IMR-90 (cell line): ENCODE measurements around the gene GAS7. TPM values are rescaled to one million over a fixed set of nuclear protein-coding genes. Genes with fewer than 3 reads are reported as not detected.

Experiments used
- ATAC-seq: fragments of 200-7000 bp; cut with Tn5 transposase; 2 replicates; pipeline ENCODE4 v1.9.1; 2020; ENCODE audit warnings: low read depth, mild to moderate bottlenecking, moderate library complexity
- BruUV-seq: library from RNA; stranded (reverse); fragments of 400-500 nt; replicated peaks from 2 replicates; lab custom pipeline; 2021; lab: Mats Ljungman, UMichigan
- CTCF ChIA-PET: fragments of 300-600 bp; formaldehyde crosslinking; extraction: SDS; loops from one replicate; lab custom pipeline; 2021; ENCODE audit warnings: antibody characterized with exemption; lab: Yijun Ruan, JAX
- POLR2A ChIA-PET: fragments of 300-600 bp; sonication (Branson Sonifier 250); formaldehyde crosslinking; loops from one replicate; lab custom pipeline; 2022; ENCODE audit warnings: antibody characterized with exemption; ENCODE audit not compliant: unreplicated experiment; lab: Charles Lee
- DNase-seq: peaks from one replicate; pipeline ENCODE4 v3.0.0; 2013
- H2AFZ ChIP-seq: replicated peaks from 2 replicates; pipeline ENCODE3; 2013; ENCODE audit warnings: low read length, mild to moderate bottlenecking; ENCODE audit not compliant: poor library complexity
- H2AK5ac ChIP-seq: 2 replicates; pipeline ENCODE4 v1.6.1; 2013; ENCODE audit warnings: low read depth, low read length, inconsistent platforms
- H2AK9ac ChIP-seq: replicated peaks from 2 replicates; pipeline ENCODE3; 2013; ENCODE audit warnings: mild to moderate bottlenecking, low read depth, low read length, moderate library complexity; ENCODE audit not compliant: poor library complexity
- H2BK120ac ChIP-seq: 2 replicates; pipeline ENCODE4 v1.6.1; 2013; ENCODE audit warnings: low read depth, low read length, inconsistent platforms
- H2BK15ac ChIP-seq: 3 replicates; pipeline ENCODE4 v1.6.1; 2013; ENCODE audit warnings: low read depth, low read length, inconsistent platforms
- H2BK20ac ChIP-seq: 2 replicates; pipeline ENCODE4 v1.6.1; 2013; ENCODE audit warnings: low read depth, mild to moderate bottlenecking, inconsistent platforms, low read length, moderate library complexity
- H2BK5ac ChIP-seq: 2 replicates; pipeline ENCODE4 v1.6.1; 2013; ENCODE audit warnings: mild to moderate bottlenecking, low read depth, low read length, inconsistent platforms; ENCODE audit not compliant: poor library complexity, severe bottlenecking
- H3K14ac ChIP-seq: replicated peaks from 2 replicates; pipeline ENCODE4 v1.6.1; 2013; ENCODE audit warnings: low read depth, low read length, inconsistent platforms
- H3K18ac ChIP-seq: 2 replicates; pipeline ENCODE4 v1.6.1; 2013; ENCODE audit warnings: low read depth, low read length, control low read depth
- H3K23ac ChIP-seq: 2 replicates; pipeline ENCODE4 v1.6.1; 2013; ENCODE audit warnings: low read depth, low read length, inconsistent platforms
- H3K27ac ChIP-seq: 2 replicates; pipeline ENCODE4 v1.5.1; 2013; ENCODE audit warnings: mild to moderate bottlenecking, control low read depth, low read length; ENCODE audit not compliant: insufficient read depth
- H3K27me3 ChIP-seq: 2 replicates; pipeline ENCODE4 v1.6.1; 2013; ENCODE audit warnings: low read length; ENCODE audit not compliant: control insufficient read depth, insufficient read depth
- H3K36me3 ChIP-seq: 2 replicates; pipeline ENCODE4 v1.6.1; 2013; ENCODE audit warnings: low read length, mixed read lengths; ENCODE audit not compliant: control insufficient read depth, insufficient read depth
- H3K4ac ChIP-seq: 2 replicates; pipeline ENCODE4 v1.6.1; 2013; ENCODE audit warnings: low read depth, low read length, inconsistent platforms
- H3K4me1 ChIP-seq: 2 replicates; pipeline ENCODE4 v1.6.1; 2013; ENCODE audit warnings: low read length, mixed read lengths; ENCODE audit not compliant: control insufficient read depth, insufficient read depth
- H3K4me2 ChIP-seq: 2 replicates; pipeline ENCODE4 v1.6.1; 2013; ENCODE audit warnings: low read depth, mild to moderate bottlenecking, control low read depth, low read length, moderate library complexity
- H3K4me3 ChIP-seq: 2 replicates; pipeline ENCODE4 v1.5.1; 2013; ENCODE audit warnings: low read depth, mild to moderate bottlenecking, control low read depth, low read length, moderate library complexity; ENCODE audit not compliant: insufficient read depth
- H3K56ac ChIP-seq: 2 replicates; pipeline ENCODE4 v1.6.1; 2013; ENCODE audit warnings: low read length, inconsistent platforms; ENCODE audit not compliant: insufficient read depth; ENCODE audit errors: extremely low read depth
- H3K79me1 ChIP-seq, 2 experiments: 2 replicates each; pipeline ENCODE4 v1.6.1; 2013; ENCODE audit warnings: low read length in 2 of 2, inconsistent platforms in 1 of 2, low read depth in 1 of 2
- H3K9ac ChIP-seq: 2 replicates; pipeline ENCODE4 v1.6.1; 2013; ENCODE audit warnings: low read depth, low read length, control low read depth
- H3K9me1 ChIP-seq: 2 replicates; pipeline ENCODE4 v1.6.1; 2013; ENCODE audit warnings: low read length, inconsistent platforms; ENCODE audit not compliant: insufficient read depth
- H3K9me3 ChIP-seq: 2 replicates; pipeline ENCODE4 v1.6.1; 2013; ENCODE audit warnings: low read length; ENCODE audit not compliant: control insufficient read depth, insufficient read depth
- H4K20me1 ChIP-seq: 2 replicates; pipeline ENCODE4 v1.6.1; 2013; ENCODE audit warnings: low read length, inconsistent platforms; ENCODE audit not compliant: insufficient read depth
- H4K5ac ChIP-seq: 2 replicates; pipeline ENCODE4 v1.6.1; 2013; ENCODE audit warnings: mild to moderate bottlenecking, low read depth, low read length, control low read depth
- H4K8ac ChIP-seq, 2 experiments: 2 replicates each; pipeline ENCODE4 v1.6.1; 2013; ENCODE audit warnings: low read depth in 2 of 2, low read length in 2 of 2, control low read depth in 1 of 2, inconsistent platforms in 1 of 2
- H4K91ac ChIP-seq: 2 replicates; pipeline ENCODE4 v1.6.1; 2013; ENCODE audit warnings: low read depth, low read length, inconsistent platforms; ENCODE audit not compliant: insufficient read depth
- BHLHE40 ChIP-seq: fragments of 150-350 bp; IDR thresholded peaks from 2 replicates; pipeline ENCODE4 v1.6.1; 2016; ENCODE audit warnings: mild to moderate bottlenecking, low read depth, low read length
- NFE2L2 ChIP-seq: fragments of 150-350 bp; IDR thresholded peaks from 2 replicates; pipeline ENCODE4 v1.6.1; 2016; ENCODE audit warnings: low read depth, mild to moderate bottlenecking, low read length
- RCOR1 ChIP-seq: IDR thresholded peaks from 2 replicates; pipeline ENCODE4 v1.6.1; 2012; ENCODE audit warnings: mild to moderate bottlenecking, low read length, improper control_type of control experiment; ENCODE audit not compliant: insufficient replicate concordance
- WGBS, 2 experiments: methylation state at CpG; one replicate each; pipeline versions ENCODE4 v1.1.5 to v1.1.7; 2013; ENCODE audit warnings: missing lambda C conversion rate in 2 of 2; ENCODE audit not compliant: insufficient read length in 1 of 2; ENCODE audit errors: extremely low coverage in 2 of 2; 5-methylcytosine and 5-hydroxymethylcytosine counted together
- dilution Hi-C: fragments of 300-500 bp; cut with HindIII; formaldehyde crosslinking; loops from one replicate; pipeline ENCODE4 v1.14.3; 2018; ENCODE audit warnings: low sequenced_read_pairs; ENCODE audit not compliant: unreplicated experiment
- in situ Hi-C: fragments of 300-500 bp; cut with MboI; formaldehyde crosslinking; loops from 3 replicates; pipeline ENCODE4 v1.14.3; 2019; ENCODE audit warnings: low sequenced_read_pairs, inconsistent platforms, mixed read lengths
- intact Hi-C: fragments of 100-400 bp; cut with micrococcal nuclease; formaldehyde crosslinking; loops from 2 replicates; pipeline ENCODE4 v1.10.0; 2022
- polyA plus RNA-seq, 3 experiments: library from polyadenylated mRNA; depleted of rRNA; stranded (reverse); fragments of >200 nt; gene quantifications; 2 replicates each; pipeline ENCODE4 v1.2.3, GENCODE V29; 2012; ENCODE audit warnings: low replicate concordance in 1 of 3
- total RNA-seq: library from RNA; depleted of rRNA; stranded (reverse); fragments of >200 nt; gene quantifications from 2 replicates; pipeline ENCODE4 v1.2.3, GENCODE V29; 2012

Gene GAS7
- total and polyA plus RNA-seq, 2 of the 4 experiments (the other 2 are of a cell fraction), result 4.6 to 5.0 TPM

- in situ Hi-C loops, result no loop called here
- peak overlapping the region; percentile 22 for H3K4me2 ChIP-seq
- 71% methylated on average over 13 of the region's 18 CpGs; no CpG with 5 or more reads in 1 of the 2 experiments for WGBS, 2 experiments
Observed at GRCh38 chr17:10126276-10126615, 72.2 kb downstream of the GAS7 start.

More at GRCh38 chr17:10126276-10126615, 72.2 kb downstream of the GAS7 start:
- ChIA-PET CTCF (interaction anchor here (1.0 kb wide), 1 partner anchor 100 kb away, joined by 5 read pairs; no protein-coding TSS in a partner anchor), POLR2A (no interaction called here)
- Histone ChIP-seq H2AK9ac (peak overlapping the region; percentile 98), H2AK5ac (peak overlapping the region; percentile 99), H3K9me3 (no peaks in the 10 kb centered on the region), H3K36me3 (no peaks in the 10 kb centered on the region), H3K4ac (peak overlapping the region; percentile 89), H2AFZ (peak overlapping the region; percentile 93), H4K20me1 (no peaks in the 10 kb centered on the region), H2BK5ac (peak overlapping the region; percentile 95), H3K9ac (peak overlapping the region; percentile 62), H3K9me1 (peaks cover 23% of the 10 kb centered on the region), H2BK15ac (peak overlapping the region; percentile 77; the same call in 2 of the 3 replicates), H3K14ac (peak overlapping the region; percentile 89), H2BK20ac (peak overlapping the region; percentile 91), H3K4me3 (no peak overlapping the region), H4K5ac (peak overlapping the region; percentile 60), H3K27ac (peak overlapping the region; percentile 99), H3K18ac (peak overlapping the region; percentile 88), H4K8ac (peak overlapping the region; percentile 82 to 97), H3K4me1 (peaks cover 39% of the 10 kb centered on the region), H3K56ac (peak overlapping the region; percentile 99), H3K79me1 (peaks cover 0 to 23% of the 10 kb centered on the region in 2 experiments; a peak in 1 of 4 replicates), H3K27me3 (no peaks in the 10 kb centered on the region), H4K91ac (peak overlapping the region; percentile 96), H3K23ac (peak overlapping the region; percentile 92; the same call in 1 of the 2 replicates), H2BK120ac (peak overlapping the region; percentile 96)
- no peak for ATAC-seq
- DNase-seq, result peak; percentile 15
- TF ChIP-seq NFE2L2 (no peak), BHLHE40 (no peak), RCOR1 (no peak)
- dilution Hi-C loops, result no loop called here
- no TSS peak for BruUV-seq
- intact Hi-C loops, result loop anchor here (5.0 to 10.0 kb wide), 3 partner anchors 159 to 549 kb away; partner anchors contain the start of genes CFAP52 and STX8
